Esophagus squamous epithelium (tissue), 5 donors: ENCODE data around the gene SNX7. TPM values are rescaled to one million over a fixed set of nuclear protein-coding genes. Genes with fewer than 3 reads are reported as not detected.

Experiments
- DNase-seq: peaks from one replicate; lab custom pipeline; 2025; lab: John Stamatoyannopoulos, UW
- H3K27ac ChIP-seq, 4 donors: fragments of 200-600 bp; sonication (generic); one replicate each; pipeline ENCODE4 v1.5.1; 2016 to 2019; ENCODE audit warnings: mild to moderate bottlenecking in 1 of 4
- H3K27me3 ChIP-seq, 4 donors: fragments of 200-600 bp; sonication (generic); 1 replicate in 3 of 4; 2 replicates in 1 of 4; pipeline versions ENCODE4 v1.5.1 to v1.6.0; 2017 to 2021; ENCODE audit warnings: antibody characterized with exemption in 1 of 4
- H3K36me3 ChIP-seq, 3 donors: fragments of 200-600 bp; sonication (generic); one replicate each; pipeline ENCODE4 v1.5.1; 2016 to 2019
- H3K4me1 ChIP-seq, 3 donors: fragments of 200-600 bp; sonication (generic); one replicate each; pipeline ENCODE4 v1.5.1; 2017 to 2019
- H3K4me3 ChIP-seq, 4 donors: fragments of 200-600 bp; sonication (generic); 1 replicate in 3 of 4; 2 replicates in 1 of 4; pipeline ENCODE4 v1.5.1; 2016 to 2019; ENCODE audit warnings: mild to moderate bottlenecking in 2 of 4, moderate library complexity in 1 of 4
- H3K9me3 ChIP-seq, 3 donors: fragments of 200-600 bp; sonication (generic); one replicate each; pipeline ENCODE4 v1.5.1; 2016 to 2019
- POLR2A ChIP-seq, 4 donors: fragments of 450-650 bp; IDR thresholded peaks; one replicate each; pipeline ENCODE4 v1.6.1; 2017; ENCODE audit warnings: antibody characterized with exemption in 4 of 4, mild to moderate bottlenecking in 4 of 4, moderate library complexity in 3 of 4
- WGBS, 2 donors: methylation state at CpG; one replicate each; pipeline ENCODE4 v1.1.5; 2018; 5-methylcytosine and 5-hydroxymethylcytosine counted together
- intact Hi-C: fragments of 100-400 bp; cut with DNase I; formaldehyde crosslinking; loops from one replicate; pipeline ENCODE4 v1.15.0; 2022
- total RNA-seq, 4 donors: library from RNA; depleted of rRNA; stranded (reverse); fragments of >200 nt; gene quantifications; one replicate each; pipeline ENCODE4 v1.1.0, GENCODE V29; 2016
- TF ChIP-seq, protein P1 (sequence below), 6 experiments: fragments of 450-650 bp in 4 of 6; fragments of 200-600 bp in 2 of 6; sonication (generic) in 2 of 6; IDR thresholded peaks; one replicate each; pipeline ENCODE4 v1.5.1; 2016 to 2019; ENCODE audit warnings: antibody characterized with exemption in 6 of 6, mild to moderate bottlenecking in 4 of 6, moderate library complexity in 4 of 6
- donor health status: DM: yes; HTN: yes; CAD: no.

SNX7 gene
- total RNA-seq, 4 donors from 2014 or later: 9.1 to 33.9 (median 22.1) TPM

DNA sequence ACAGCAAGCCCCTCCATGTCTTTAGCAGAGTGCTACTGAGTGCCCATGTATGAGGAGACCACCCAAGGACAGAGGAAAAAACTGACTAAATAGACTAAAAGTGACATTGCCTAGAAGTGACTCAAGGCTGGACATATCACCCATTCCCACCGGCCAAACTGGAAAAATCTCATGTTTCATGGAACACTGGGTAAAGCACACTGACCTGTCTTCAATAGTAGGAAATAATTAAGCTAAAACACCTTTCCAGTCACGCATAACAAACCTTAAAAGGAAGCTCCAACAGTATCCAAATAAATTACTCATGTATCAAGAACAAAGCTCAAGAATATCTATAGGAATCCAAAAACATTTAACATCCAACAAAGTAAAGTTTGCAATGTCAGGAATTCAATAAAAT is 120.4 kb downstream of the SNX7 start:
- intact Hi-C loops: no loop called here
- H3K27ac ChIP-seq: no peak overlapping the region
- H3K9me3 ChIP-seq: peaks cover 0 to 10% (median 4%) of the 10 kb centered on the region in 3 donors
- TF ChIP-seq POLR2A (IDR thresholded peaks at IDR 0.05): no peak
- TF ChIP-seq, protein P1, sequence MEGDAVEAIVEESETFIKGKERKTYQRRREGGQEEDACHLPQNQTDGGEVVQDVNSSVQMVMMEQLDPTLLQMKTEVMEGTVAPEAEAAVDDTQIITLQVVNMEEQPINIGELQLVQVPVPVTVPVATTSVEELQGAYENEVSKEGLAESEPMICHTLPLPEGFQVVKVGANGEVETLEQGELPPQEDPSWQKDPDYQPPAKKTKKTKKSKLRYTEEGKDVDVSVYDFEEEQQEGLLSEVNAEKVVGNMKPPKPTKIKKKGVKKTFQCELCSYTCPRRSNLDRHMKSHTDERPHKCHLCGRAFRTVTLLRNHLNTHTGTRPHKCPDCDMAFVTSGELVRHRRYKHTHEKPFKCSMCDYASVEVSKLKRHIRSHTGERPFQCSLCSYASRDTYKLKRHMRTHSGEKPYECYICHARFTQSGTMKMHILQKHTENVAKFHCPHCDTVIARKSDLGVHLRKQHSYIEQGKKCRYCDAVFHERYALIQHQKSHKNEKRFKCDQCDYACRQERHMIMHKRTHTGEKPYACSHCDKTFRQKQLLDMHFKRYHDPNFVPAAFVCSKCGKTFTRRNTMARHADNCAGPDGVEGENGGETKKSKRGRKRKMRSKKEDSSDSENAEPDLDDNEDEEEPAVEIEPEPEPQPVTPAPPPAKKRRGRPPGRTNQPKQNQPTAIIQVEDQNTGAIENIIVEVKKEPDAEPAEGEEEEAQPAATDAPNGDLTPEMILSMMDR (IDR thresholded peaks at IDR 0.05): no peak
- H3K4me1 ChIP-seq: no peaks in the 10 kb centered on the region
- no peak for DNase-seq
- H3K4me3 ChIP-seq: no peak overlapping the region
- no peaks in the 10 kb centered on the region for H3K36me3 ChIP-seq
- WGBS, 2 donors: 74% methylated on average over 2 of the region's 2 CpGs
- H3K27me3 ChIP-seq: no peaks in the 10 kb centered on the region

DNA sequence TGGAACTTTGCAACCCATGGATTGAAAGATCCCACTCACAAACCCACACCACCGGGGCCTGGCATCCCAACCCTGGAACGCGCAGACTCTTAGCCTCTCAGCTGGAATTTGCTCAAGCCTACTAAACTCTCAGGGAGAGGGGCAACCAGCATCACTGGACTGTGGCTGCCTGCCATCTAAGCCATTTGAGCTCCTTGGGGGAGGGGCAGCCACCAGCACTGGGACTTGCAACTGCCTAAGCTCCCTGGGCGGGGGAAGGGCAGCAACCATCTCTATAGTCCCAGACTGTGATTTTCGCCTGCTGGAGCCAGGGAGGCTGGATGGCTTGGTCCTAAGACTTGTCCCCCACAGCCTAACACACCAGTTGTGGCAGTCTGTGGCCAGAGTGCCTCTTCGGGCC is 122.3 kb downstream of the SNX7 start:
- WGBS, 2 donors: 40 to 81% methylated on average over 1 to 5 of the region's 6 CpGs
- intact Hi-C loops: no loop called here
- Histone ChIP-seq H3K4me1 (no peaks in the 10 kb centered on the region), H3K9me3 (peaks cover 0 to 10% (median 4%) of the 10 kb centered on the region in 3 donors), H3K27me3 (no peaks in the 10 kb centered on the region), H3K36me3 (no peaks in the 10 kb centered on the region), H3K27ac (no peak overlapping the region), H3K4me3 (no peak overlapping the region)
- no peak for DNase-seq
- no peak for TF ChIP-seq POLR2A (IDR thresholded peaks at IDR 0.05)

DNA sequence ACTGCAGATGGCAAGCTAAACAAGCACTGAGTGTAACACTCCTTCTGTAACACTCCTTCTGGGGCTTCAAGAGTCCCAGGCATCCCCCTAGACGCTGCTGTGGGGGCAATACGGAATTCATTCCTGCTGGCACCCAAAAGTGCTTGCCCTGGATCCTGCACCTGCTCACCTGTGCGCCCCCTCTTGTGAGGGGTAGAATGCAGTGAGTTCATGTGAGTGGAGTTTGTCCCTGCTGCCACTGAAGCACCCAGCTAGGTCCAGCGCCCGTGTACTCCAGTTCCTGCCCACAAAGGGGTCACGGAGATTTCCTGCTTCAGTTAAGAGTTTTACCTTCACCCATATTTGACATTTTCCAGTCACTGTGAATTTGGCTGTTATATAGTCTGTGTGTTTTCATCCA is 130.0 kb downstream of the SNX7 start:
- intact Hi-C loops: no loop called here

DNA sequence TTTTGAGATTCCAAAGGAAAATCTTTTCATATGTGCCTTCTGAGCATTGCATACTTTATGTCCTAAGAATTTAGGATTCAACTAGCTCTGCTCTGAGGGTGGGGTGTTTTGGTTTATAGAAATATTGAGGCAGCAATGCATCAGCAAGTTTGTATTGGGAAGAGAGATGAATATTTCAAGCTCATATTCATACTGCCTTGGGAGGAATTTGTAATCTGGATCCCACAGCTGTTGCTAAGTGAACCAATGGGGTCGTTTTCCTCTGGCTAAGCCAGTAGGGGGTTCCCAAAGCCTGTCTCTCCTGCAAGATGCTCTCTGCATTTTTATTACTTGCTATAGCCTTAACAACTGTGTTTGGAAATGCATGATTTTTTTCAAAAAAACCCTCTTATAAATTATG is 130.6 kb downstream of the SNX7 start:
- no peaks in the 10 kb centered on the region for H3K9me3 ChIP-seq
- H3K4me3 ChIP-seq: no peak overlapping the region
- no peak for DNase-seq
- H3K27me3 ChIP-seq: no peaks in the 10 kb centered on the region
- intact Hi-C loops: no loop called here
- no peak for TF ChIP-seq POLR2A (IDR thresholded peaks at IDR 0.05)
- TF ChIP-seq, protein P1 (IDR thresholded peaks at IDR 0.05): no peak
- H3K4me1 ChIP-seq: no peaks in the 10 kb centered on the region
- no peaks in the 10 kb centered on the region for H3K36me3 ChIP-seq
- 8 to 13% methylated on average over 1 of the region's 1 CpG for WGBS, 2 donors
- no peak overlapping the region for H3K27ac ChIP-seq

More for the DNA sequence above, 130.0 kb downstream of the SNX7 start:
- Histone ChIP-seq H3K36me3 (no peaks in the 10 kb centered on the region), H3K4me1 (no peaks in the 10 kb centered on the region), H3K4me3 (no peak overlapping the region), H3K27ac (no peak overlapping the region), H3K9me3 (no peaks in the 10 kb centered on the region), H3K27me3 (no peaks in the 10 kb centered on the region)
- 81 to 85% methylated on average over 4 to 6 of the region's 6 CpGs for WGBS, 2 donors
- TF ChIP-seq, protein P1 (IDR thresholded peaks at IDR 0.05): no peak
- TF ChIP-seq POLR2A (IDR thresholded peaks at IDR 0.05): no peak
- no peak for DNase-seq

DNA sequence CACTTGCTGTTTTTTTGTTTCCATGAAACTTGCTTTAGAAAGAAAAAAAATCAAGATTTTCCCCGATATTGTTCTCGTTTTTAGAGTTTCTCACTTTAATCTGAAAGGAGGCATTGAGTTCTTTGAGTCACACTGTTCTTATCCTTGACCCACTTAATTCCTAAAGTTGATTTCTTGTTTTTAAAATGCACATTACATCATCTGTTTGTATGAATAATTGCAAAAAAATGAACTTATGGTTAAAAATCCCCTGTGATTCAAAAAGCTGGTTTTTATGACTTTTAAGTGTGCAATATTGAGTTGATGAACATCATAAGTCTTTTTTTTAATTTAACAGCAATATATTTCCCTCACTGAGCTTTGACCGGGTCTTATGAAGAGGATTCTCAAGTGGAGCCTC is 131.6 kb downstream of the SNX7 start:
- no peaks in the 10 kb centered on the region for H3K4me1 ChIP-seq
- no peaks in the 10 kb centered on the region for H3K36me3 ChIP-seq
- DNase-seq: no peak
- intact Hi-C loops: no loop called here
- no peaks in the 10 kb centered on the region for H3K9me3 ChIP-seq
- WGBS, 2 donors: 55 to 62% methylated on average over 3 of the region's 3 CpGs
- no peak for TF ChIP-seq POLR2A (IDR thresholded peaks at IDR 0.05)
- TF ChIP-seq, protein P1 (IDR thresholded peaks at IDR 0.05): no peak
- H3K27me3 ChIP-seq: no peaks in the 10 kb centered on the region
- no peak overlapping the region for H3K4me3 ChIP-seq
- H3K27ac ChIP-seq: no peak overlapping the region
